OCI-LY3 (cell line): ENCODE results near the gene MAP1LC3B2.

Experiments
- H2AFZ ChIP-seq: fragments of 200-600, 300-600 bp; shearing (Covaris generic); 2 replicates; pipeline ENCODE4 v1.6.0; 2014; ENCODE audit warnings: antibody characterized with exemption, low read depth, low read length
- H3K27ac ChIP-seq: fragments of 200-600, 300-600 bp; sonication (generic); 2 replicates; pipeline ENCODE4 v1.5.1; 2014; ENCODE audit warnings: mild to moderate bottlenecking, low read length, moderate library complexity, mixed read lengths
- H3K27me3 ChIP-seq: fragments of 200-600, 300-600 bp; sonication (generic); 2 replicates; pipeline ENCODE4 v1.6.1; 2014; ENCODE audit warnings: low read depth, low read length, mixed read lengths
- H3K36me3 ChIP-seq: fragments of 200-600, 300-600 bp; sonication (generic); replicated peaks from 2 replicates; pipeline ENCODE3; 2014; ENCODE audit warnings: low read depth, low read length, mixed read lengths
- H3K4me1 ChIP-seq: fragments of 300-600, 200-600 bp; sonication (generic); 2 replicates; pipeline ENCODE4 v1.6.1; 2014; ENCODE audit warnings: low read length, mixed read lengths
- H3K4me2 ChIP-seq: fragments of 200-600, 300-600 bp; sonication (generic); 2 replicates; pipeline ENCODE4 v1.6.1; 2014; ENCODE audit warnings: low read length, mixed read lengths
- H3K4me3 ChIP-seq: fragments of 300-600, 200-600 bp; sonication (generic); 2 replicates; pipeline ENCODE4 v1.5.1; 2014; ENCODE audit warnings: antibody characterized with exemption, mild to moderate bottlenecking, low read length, moderate library complexity
- H3K79me2 ChIP-seq: fragments of 300-600, 200-600 bp; shearing (Covaris generic); 2 replicates; pipeline ENCODE4 v1.6.1; 2014; ENCODE audit warnings: mild to moderate bottlenecking, low read length, mixed read lengths
- H3K9ac ChIP-seq: fragments of 300-600, 200-600 bp; shearing (Covaris generic); 2 replicates; pipeline ENCODE4 v1.6.0; 2014; ENCODE audit warnings: mild to moderate bottlenecking, low read length, moderate library complexity
- H3K9me3 ChIP-seq: fragments of 200-600, 300-600 bp; shearing (Covaris generic); 2 replicates; pipeline ENCODE4 v1.6.1; 2014; ENCODE audit warnings: low read length, mixed read lengths; ENCODE audit not compliant: insufficient read depth
- H4K20me1 ChIP-seq: fragments of 200-600, 300-600 bp; sonication (generic); 2 replicates; pipeline ENCODE4 v1.6.1; 2016; ENCODE audit warnings: low read length, mixed read lengths; ENCODE audit not compliant: insufficient read depth
- EZH2phosphoT487 ChIP-seq: fragments of 200-600 bp; shearing (Covaris generic); IDR thresholded peaks from 2 replicates; pipeline ENCODE4 v1.6.1; 2018; ENCODE audit warnings: antibody characterized with exemption, mixed run types, low read depth
- TF ChIP-seq, protein P1 (sequence below): fragments of 200-600, 300-600 bp; sonication (generic); IDR thresholded peaks from 2 replicates; pipeline ENCODE4 v1.5.1; 2014; ENCODE audit warnings: antibody characterized with exemption, low read length, low read depth

The MAP1LC3B2 gene

DNA sequence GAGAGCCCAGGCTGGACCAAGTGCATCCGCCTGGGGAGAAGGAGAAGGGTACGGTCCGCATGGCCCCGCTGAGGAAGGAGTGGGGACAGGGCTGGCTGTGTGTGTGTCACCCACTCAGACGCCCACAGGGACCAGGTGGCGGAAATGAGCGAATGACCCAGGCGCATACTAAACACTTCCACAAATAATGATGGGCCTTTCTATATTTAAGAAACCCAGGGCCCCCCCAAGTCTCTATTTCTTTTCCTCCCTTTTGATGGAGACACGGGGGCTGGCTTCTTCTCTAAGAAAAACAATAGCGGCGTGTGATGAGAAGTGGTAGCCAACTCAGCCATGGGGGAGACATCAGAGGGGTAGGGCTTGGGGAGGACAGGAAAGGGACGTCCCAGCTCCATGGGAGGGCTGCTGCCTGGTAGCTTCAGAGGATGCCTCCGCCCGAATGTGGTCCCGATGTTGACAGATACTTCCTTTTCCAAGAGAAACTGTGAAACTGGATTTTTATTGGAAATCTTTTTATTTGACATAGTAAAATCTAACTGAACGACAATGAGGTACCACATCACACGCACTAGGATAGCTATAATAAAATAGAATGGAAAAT is 6.3 kb upstream of the MAP1LC3B2 start:
- Histone ChIP-seq H3K4me1 (peaks cover 14% of the 10 kb centered on the region), H3K36me3 (no peaks in the 10 kb centered on the region), H3K27ac (no peak overlapping the region), H4K20me1 (no peaks in the 10 kb centered on the region), H2AFZ (no peak overlapping the region), H3K4me2 (no peak overlapping the region), H3K9me3 (no peaks in the 10 kb centered on the region), H3K27me3 (peaks cover 25% of the 10 kb centered on the region), H3K9ac (no peak overlapping the region), H3K4me3 (no peak overlapping the region), H3K79me2 (no peaks in the 10 kb centered on the region)
- TF ChIP-seq, protein P1, sequence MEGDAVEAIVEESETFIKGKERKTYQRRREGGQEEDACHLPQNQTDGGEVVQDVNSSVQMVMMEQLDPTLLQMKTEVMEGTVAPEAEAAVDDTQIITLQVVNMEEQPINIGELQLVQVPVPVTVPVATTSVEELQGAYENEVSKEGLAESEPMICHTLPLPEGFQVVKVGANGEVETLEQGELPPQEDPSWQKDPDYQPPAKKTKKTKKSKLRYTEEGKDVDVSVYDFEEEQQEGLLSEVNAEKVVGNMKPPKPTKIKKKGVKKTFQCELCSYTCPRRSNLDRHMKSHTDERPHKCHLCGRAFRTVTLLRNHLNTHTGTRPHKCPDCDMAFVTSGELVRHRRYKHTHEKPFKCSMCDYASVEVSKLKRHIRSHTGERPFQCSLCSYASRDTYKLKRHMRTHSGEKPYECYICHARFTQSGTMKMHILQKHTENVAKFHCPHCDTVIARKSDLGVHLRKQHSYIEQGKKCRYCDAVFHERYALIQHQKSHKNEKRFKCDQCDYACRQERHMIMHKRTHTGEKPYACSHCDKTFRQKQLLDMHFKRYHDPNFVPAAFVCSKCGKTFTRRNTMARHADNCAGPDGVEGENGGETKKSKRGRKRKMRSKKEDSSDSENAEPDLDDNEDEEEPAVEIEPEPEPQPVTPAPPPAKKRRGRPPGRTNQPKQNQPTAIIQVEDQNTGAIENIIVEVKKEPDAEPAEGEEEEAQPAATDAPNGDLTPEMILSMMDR: no peak
- TF ChIP-seq EZH2phosphoT487: no peak

- Histone ChIP-seq H3K4me1 (peaks cover 38% of the 10 kb centered on the region), H2AFZ (no peak overlapping the region), H3K27me3 (peaks cover 19% of the 10 kb centered on the region)
These were observed 2.7 kb upstream of the MAP1LC3B2 start for GRCh38 chr12:116556356-116556952.

DNA sequence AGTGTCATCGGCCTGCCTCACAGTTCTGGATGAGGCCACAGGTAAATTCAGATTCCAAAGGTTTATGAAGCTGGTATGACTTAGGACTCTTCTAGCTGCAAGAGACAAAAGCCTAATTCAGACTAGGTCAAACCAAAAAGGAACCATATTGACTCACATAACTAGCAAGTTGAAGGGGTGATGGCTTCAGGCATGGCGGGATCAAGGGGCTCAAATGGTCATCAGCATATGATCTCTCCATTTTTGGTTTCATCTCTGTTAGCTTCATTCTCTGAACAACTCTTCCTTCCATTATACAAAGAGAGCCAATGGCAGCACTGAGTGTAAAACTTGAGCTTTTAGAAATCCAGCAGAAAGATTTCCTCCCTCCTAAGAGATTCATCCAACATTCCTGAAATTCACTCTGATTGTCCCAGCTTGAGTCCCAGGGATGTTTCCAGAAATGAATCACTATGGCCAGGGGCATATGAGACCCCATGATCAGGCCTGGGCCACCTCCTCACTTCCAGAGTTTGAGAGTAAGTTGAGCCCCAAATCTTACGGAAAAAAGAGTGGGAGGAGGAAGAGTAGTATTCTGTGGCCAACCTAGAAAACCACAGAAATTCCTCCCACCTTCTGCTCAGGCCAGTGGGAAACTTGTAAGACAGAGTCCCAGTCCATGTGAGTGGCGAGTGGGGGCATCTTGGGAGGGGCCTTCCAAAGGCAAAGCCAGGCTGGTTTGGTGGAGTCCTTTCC is 2.0 kb upstream of the MAP1LC3B2 start:
- Histone ChIP-seq H3K4me2 (no peak overlapping the region), H2AFZ (no peak overlapping the region), H3K9me3 (no peaks in the 10 kb centered on the region), H3K9ac (no peak overlapping the region), H3K36me3 (no peaks in the 10 kb centered on the region), H3K4me1 (peaks cover 38% of the 10 kb centered on the region), H4K20me1 (no peaks in the 10 kb centered on the region), H3K4me3 (no peak overlapping the region), H3K27ac (no peak overlapping the region), H3K27me3 (peaks cover 19% of the 10 kb centered on the region), H3K79me2 (no peaks in the 10 kb centered on the region)
- TF ChIP-seq, protein P1: no peak
- TF ChIP-seq EZH2phosphoT487: no peak

More at GRCh38 chr12:116556356-116556952, 2.7 kb upstream of the MAP1LC3B2 start:
- no peak overlapping the region for H3K4me3 ChIP-seq
- no peak overlapping the region for H3K9ac ChIP-seq
- no peak overlapping the region for H3K27ac ChIP-seq
- TF ChIP-seq, protein P1: no peak
- no peak for TF ChIP-seq EZH2phosphoT487
- H3K9me3 ChIP-seq: no peaks in the 10 kb centered on the region
- H3K36me3 ChIP-seq: no peaks in the 10 kb centered on the region
- H3K4me2 ChIP-seq: no peak overlapping the region
- H3K79me2 ChIP-seq: no peaks in the 10 kb centered on the region
- no peaks in the 10 kb centered on the region for H4K20me1 ChIP-seq
